ENCODE measurements around the gene SIX1.
A peak's percentile ranks its signal among the peaks of the same experiment; 100 is the strongest.

SIX1 gene

DNA sequence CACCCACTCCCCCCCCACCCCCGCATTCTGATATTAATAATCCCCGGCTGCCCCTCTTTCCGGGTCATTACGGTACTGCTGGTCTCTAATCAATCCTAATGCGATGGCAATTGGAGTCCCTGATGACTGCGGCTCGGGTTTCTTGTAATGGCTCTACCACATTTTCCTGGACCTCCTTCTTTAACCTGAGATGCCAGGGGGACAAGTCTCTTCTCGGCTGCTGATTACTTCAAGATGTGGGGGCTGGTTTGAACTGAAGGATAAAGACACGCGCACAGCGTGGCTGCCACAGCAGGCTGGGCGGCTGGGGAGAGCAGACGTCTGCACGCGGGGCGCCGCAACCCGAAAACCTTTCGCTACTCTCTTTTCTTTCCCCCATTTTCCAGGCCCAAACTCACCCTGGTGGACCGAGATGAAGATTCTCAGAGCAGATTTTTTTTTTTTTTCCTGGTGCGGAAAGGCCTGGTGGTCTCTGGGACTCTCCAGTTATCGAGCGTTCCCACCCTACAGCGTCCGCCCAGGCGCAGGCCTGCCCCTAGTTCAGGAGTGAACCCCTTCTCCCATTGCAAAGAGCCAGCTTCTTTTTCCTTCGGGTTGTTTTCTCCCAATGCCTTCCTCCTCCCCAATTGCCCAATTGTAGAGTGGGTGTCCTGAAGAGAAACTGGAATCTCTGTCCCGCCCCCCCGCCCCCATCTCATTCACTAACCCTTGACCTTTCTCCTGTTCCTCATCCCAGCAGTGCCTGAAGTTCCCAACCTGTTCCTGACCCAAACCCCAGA lies 6.0 kb upstream of the SIX1 start:
- DNase-seq (ENCODE audit: low spot score), result no peak

DNA sequence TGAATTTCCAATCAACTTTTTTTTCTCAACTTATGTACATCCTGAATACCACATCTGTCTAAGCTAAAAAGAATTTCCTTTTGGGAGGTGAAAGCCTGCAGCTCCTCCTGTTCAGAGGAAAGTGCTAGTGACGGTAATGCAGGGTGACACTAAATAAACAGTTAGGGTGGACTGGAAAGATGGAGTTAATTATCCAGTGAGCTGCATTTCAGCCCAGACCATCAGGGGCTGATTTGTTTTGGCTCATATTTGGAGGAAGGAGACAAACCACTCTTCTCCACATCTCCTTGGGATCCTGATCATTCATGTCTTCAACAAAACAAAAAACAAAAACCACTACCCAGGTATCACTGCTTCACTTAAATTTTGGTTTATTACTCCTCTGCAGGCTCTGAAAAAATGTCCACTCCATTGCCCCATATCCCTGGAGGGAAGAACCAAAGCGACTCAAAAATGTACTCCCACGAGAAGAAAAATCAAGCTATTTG lies 5.1 kb upstream of the SIX1 start:
- DNase-seq (ENCODE audit: low spot score), result no peak

DNA sequence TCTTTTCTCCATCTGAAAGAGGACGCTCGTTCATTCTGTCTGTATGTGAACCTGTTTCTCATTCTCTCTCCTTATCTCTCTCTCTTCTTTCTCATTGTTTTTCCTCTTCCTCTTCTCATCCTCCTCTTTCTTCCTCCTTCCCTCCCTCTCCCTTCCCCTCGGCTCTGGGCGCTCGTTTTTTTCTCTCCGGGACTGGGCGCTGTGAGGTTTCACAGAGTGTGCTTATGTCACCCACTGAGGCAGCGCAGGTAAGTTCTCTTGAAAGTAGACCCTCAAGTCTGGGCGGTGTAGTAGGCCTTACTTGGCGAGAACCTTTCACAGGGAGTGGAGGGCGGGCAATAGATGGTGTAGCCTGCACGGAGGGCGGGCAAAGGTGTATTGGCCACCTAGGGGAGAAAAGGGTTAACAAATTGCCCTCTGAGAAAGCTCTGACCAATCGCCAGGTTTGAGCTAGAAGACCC lies 4.5 kb upstream of the SIX1 start:
- DNase-seq (ENCODE audit: low spot score), result no peak

DNA sequence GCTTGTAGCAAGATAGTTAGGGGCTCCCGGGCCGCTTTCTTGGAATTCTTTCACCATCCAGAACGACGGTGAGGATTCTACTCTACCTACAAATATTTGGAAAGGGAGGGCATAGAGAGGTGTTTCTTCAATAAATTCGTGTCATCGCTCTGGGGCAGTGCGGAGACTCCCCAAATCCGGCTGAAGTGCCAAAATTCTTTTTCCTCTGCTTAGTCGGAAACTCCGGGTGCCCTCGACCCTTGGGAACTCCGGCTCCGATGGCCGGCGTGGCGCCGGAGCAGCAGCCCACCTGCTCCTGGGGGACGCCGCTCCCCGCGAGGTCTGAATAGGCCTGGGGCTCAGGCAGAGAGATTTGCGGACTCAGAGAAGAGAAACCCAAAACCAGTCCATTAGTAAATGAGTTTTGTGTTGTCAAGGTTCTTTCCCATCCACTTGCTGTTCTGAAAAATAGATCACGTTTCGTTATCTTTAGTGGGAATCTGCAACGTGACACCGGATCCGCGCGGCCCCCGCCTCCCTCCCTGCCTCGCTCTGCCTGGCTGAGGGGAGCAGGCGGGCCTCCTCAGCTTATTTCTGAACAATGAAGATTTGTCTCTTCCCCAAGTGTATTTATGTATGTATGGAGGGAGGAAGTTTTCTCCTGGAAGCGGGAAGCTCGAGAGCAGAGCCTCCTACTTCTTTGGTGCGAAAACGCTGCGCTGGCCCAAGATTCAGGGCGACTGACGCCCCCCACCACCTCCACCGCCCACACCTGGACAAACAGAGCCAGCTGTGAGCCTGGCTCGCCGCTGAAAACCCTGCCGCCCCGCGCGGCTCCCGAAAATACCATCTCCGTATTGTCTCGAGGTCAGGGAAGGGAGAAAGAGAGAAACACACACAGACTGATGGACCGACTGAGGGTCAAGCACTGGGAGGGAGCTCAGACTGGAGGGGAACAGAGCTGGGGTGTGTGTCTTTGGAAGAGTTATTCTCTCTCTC lies 3.7 kb upstream of the SIX1 start:
- DNase-seq (ENCODE audit: low spot score), result no peak

DNA sequence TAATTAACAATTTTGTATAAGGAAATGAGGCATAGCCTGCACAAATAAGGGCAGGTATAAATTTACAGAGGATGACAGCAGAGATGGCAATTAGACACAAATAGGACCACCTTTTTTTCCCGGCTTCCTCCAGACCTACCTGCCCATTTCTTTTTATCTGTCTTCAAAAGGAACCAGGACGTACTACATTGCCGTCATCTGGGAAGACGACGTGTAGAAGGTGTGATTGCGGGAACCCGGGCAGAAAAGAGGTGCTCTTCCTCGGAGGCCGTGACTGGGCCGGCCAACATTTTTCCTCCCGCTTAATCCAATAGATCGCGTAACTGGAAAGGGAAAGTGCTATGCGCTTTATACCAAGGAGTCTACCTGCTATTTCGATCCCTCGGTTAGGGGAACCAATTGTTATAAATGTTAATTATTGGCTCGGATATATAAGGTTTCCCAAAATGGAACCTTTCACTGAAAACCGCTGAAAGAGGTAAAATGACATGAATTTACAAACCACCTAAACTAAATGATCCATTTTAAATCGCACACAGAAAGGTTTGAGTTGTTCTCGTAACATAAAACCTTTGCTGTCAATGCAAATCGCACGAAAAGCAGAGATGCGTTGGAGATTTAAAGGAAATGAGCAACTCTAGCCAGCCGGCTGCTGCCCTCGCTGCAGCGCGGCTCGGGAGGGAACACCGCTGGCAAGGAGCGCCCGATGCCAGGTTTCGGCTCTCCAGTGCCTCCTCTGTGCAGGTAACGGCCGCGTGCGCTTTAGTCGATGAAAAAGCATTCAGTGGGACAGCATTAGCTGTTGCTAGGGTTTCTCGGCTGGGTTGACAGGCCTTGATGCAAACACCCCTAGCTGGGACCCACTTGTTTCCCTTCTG lies 2.8 kb upstream of the SIX1 start:
- no peak for DNase-seq (ENCODE audit: low spot score)

DNA sequence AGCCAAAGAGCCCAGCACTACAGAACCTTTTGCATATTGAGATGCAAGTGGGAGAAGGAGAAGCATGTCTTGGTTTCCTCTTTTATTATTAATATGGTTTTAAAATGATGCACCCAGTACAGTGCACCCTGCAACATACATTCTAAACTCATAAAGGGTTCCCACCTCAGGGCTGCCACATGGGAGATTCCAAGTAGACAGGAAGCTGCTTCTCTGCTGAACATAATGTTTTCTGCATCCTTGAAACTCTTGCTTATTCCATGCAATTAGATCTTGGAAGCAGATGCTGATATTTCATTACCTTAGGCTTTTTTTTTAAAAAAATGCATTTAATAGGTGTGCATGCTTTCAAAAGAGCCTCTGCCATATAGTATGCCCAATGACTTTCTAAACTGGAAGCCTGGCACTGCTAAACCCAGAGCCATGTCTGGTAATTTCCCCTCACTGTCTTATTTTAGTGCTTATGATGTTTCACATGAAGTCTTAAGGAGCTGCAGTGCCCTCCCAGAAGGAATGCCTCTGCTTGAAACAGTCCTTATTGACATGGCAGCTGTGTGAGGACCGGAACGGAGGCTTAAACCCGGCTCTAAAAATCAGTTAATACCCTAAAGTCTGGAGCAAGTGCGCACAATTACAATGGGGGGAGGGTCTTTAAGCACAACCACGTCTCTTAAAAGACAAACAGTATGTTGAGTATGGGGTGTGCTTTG lies 2.0 kb upstream of the SIX1 start:
- no peak for DNase-seq (ENCODE audit: low spot score)

DNA sequence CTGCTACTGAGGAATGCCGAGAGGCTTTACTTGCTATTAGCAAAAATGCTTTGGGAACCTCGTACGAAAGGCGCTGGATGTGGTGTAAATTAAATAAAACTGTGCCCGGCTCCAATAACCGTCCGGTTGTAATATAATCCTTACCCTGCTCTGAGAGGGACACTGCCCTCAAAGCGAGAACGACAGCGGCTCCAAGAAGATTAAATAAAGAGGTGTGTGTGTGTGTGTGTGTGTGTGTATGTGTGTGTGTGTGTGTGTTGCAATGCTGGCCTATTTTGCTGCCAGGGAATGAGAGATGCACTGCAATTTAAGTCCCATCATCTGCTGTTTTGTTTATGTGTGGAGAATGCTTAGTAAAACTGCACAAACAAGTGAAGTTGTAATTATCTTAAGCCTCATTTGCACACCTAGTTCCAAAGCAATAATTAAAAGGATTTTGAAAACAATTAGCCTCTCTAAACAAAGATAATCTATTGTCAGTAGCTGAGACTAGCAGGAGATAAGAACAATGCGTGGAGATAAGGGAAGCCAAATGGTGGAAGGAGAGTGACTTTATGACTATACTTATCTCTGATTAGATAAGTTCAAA lies 1.2 kb upstream of the SIX1 start:
- no peak for DNase-seq (ENCODE audit: low spot score)

DNA sequence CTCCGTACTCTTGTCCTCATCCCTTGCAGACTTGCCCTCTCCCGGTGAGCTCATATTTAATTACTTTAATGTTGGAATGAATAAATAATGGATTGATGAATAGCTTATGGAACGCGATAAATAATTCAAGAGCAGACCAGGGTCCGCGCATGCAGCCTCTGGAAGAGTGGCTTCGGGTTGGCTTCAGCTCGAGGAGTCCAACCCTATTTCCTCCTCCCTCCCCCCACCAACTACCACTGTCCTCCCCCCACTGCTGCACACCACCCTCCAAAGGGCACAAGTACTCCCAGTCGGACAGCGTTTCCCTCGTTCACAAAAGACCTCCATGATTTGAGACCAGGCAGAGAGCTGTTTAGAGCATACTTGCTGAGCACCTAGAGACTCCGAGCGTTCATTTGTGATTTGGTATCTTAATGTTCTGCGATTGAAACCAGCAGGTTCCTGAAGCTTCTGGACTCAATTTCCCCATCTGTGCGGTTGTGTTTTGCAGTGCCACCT lies 647 bp upstream of the SIX1 start:
- no peak for DNase-seq (ENCODE audit: low spot score)

DNA sequence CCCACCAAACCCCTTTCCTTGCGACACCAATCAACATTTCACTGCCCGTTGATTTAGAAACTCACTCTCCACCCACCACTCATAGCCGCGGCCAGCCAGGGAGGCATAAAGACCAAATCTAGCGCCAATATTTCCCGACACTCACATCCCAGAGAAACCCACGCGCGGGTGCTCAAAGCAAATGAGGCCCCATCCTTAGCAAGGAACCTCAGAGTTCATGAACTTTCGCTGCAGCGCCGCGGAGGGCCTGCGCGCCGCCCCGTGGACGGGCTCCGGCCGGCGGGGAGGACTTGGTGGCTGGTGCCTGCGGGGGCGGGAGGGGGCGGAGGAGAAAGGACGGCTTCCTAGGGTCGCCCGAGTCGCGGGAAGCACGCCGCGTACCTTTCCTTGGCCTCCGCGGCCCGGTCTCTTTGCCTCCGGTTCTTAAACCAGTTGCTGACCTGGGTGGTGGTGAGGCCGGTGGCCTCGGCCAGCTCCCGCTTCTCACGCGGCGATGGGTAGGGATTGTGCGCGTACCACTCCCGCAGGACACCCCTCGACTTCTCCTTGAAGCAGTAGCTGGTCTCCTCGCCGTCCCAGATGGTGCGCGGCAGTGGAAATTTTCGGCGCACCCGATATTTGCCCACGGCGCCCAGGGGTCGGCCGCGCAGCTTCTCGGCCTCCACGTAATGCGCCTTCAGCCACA lies 886 bp downstream of the SIX1 start:
- DNase-seq (ENCODE audit: low spot score), result peak; percentile 60

DNA sequence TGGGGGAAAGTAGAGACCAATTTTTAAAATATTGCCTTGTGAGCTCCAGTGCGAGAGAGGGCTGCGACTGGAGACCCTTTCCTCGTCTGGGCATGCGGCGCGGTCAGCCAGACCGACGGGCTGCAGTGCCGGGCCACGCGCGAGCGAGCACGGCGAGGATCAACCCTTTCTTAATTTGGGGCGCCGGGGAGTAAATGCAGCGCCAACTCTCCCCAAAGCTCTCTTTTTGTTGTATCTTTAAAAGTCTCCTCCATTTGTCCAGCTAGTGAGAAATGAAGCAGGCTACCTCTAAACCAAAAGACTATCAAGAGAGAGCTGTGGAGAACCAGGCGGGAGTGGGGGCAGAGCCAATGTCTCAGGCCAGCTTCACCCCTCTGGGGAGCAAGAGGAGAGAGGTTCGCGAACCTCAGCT lies 1.4 kb downstream of the SIX1 start:
- DNase-seq (ENCODE audit: low spot score), result no peak

DNA sequence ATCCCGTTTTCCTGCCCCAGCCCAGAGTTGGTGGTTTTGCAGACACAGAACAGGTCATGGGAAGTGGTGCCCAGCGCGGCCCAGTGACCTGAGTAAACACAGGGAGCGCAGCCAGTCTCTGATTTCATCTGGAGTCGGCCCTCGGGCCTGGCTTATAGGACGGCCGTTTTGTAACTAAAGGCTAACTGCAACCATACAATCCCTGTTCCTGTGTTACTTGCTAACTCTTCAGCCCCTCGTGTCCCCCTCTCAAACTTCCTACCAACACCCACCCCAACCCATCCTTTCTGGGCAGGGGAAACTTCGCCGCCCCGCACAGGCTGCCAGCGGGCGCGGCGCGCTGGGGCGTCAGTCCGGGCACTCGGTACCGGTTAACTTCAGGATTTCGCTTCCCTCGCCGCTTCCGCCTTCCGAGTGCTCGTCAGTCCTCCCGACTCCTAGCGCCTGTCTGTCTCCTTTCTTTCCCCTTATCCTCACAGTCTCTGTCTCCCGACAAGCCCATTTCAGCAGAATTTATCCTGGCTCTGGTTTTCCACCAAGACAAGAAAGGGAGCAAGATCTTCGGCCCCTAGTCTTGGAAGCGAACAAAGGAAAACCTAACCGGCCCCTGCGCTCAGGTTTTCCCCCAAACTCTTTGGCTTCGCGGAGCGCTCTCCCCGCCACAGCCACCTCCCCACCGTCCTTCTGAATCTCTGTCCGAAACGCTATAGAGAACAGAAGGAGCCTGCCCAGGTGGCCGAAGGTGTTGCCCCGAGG lies 2.0 kb downstream of the SIX1 start:
- peak; percentile 67 for DNase-seq (ENCODE audit: low spot score)

DNA sequence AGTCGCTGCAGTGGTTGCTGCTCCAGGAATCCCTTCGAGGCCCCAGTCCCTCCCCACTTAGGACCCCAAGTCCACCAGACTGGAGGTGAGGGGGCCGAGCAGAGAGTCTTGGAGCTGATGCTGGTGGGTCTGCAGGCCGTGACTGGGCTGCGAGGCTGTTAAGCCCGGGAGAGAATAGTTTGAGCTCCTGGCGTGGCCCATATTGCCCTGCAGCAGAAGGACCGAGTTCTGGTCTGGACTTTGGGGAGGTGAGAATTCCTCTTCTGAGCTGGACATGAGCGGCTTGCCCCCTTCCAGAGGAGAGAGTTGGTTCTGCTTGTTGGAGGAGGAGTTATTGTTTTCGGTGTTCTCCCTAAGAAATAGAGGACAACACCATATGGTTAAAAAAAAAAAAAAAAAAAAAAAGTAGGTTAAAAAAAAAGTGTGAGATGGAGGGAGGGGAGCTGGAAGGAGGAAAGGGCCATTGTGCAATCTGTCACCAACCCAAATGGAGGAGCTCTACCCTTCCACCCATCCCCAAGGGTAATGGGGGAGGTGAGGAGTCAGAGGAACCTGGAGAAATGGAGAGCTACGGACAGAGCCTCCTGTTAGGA lies 3.0 kb downstream of the SIX1 start:
- DNase-seq (ENCODE audit: low spot score), result no peak

DNA sequence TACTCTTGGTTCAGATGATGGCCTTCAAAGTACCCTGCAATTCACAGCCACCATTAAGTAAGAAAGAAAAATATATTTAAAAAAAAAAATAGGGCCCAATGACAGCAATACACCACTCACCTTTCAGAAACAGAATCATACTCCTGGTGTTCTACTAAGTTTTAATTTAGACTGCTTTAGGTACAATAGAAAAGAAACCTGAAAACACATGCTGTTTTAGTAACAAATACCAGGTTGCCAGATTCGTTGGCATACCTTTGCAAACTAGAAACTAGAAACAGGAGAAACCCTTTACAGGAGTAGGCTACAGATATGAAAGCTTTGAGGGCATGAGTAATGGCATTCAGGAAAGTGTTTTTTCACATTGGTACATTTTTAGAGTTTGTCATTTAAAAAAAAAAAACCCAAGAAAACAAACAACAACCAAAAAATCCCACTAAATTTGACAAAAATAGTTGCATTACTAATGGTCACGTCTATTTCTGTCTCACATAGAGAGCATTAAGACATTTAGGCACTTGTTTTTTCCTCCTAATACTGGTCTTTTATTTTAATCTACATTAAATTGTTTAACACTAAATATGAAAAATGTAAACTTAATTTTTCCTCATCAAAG lies 4.0 kb downstream of the SIX1 start:
- no peak for DNase-seq (ENCODE audit: low spot score)

DNA sequence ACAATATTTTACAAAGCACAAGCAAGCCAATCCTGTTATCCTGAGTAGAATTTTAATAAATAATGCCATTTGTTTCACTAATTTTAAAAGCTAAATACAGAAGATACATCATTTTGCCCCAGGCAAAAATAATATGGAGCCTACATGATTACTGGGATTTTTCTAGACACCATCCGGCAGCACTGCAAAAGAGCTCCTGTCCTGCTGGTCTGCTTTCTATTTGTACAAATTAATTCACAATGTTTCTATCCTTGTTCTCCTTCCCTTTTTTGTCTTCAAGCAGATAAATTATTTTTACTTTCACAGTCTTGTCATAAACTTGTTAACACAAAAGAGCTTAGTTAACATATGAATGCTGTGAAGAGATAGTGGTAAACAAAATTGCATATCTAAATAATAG lies 4.6 kb downstream of the SIX1 start:
- no peak for DNase-seq (ENCODE audit: low spot score)

DNA sequence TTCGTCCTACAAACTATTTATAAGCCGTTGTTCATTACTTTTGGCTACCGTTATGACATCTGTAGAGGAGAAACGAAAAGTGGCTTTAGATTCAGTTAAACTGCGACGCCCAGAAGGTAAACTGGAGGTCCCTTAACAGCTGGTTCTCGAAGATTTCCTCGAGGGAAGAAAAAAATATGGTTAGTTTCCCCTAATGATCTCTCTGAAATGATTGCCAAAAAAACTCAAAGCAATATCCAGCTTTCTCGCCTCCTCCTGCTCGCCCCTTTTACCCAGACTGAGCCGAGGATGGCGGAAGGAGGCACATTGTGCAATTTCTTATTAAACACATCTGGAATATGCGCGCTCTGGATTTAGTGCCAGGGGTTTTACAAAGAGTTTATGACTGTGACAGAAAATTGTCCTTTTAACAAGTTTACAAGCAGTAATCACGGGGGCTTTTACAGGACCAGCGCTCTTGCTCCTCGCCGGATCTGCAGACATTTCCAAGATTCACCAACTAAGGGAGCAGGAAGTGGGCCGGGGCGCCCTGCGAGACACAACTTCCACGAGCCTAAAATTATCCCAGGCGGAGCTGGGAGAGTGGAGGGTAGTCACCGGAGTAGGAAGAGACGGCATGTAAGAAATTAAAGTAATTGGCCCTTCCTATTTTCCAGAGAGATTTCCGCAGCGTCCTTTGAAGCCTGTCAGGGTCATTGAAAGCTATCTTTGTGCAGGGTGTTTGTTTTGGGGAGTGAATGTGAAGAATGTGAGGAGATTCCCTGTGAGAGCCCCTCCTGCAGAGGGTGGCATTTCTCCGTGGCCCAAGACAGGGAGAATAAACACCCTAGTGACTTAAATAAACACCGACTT lies 5.6 kb downstream of the SIX1 start:
- no peak for DNase-seq (ENCODE audit: low spot score)

DNA sequence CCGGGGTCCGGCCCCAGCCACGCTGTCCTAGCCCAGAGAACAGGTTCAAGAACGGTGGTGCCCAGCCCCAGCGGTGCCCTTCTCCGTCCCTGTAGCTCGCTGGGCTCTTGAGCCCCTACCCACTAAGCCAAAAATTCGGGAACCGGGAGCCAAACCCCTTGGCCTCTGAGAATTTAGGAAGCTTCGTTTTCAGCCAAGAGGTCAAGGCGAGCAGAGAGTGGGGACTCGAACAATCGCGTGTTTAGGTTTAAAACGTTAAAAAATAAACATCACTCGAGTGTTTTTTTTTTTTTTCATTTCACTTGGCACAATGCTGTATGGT lies 6.2 kb downstream of the SIX1 start:
- DNase-seq (ENCODE audit: low spot score), result no peak

DNA sequence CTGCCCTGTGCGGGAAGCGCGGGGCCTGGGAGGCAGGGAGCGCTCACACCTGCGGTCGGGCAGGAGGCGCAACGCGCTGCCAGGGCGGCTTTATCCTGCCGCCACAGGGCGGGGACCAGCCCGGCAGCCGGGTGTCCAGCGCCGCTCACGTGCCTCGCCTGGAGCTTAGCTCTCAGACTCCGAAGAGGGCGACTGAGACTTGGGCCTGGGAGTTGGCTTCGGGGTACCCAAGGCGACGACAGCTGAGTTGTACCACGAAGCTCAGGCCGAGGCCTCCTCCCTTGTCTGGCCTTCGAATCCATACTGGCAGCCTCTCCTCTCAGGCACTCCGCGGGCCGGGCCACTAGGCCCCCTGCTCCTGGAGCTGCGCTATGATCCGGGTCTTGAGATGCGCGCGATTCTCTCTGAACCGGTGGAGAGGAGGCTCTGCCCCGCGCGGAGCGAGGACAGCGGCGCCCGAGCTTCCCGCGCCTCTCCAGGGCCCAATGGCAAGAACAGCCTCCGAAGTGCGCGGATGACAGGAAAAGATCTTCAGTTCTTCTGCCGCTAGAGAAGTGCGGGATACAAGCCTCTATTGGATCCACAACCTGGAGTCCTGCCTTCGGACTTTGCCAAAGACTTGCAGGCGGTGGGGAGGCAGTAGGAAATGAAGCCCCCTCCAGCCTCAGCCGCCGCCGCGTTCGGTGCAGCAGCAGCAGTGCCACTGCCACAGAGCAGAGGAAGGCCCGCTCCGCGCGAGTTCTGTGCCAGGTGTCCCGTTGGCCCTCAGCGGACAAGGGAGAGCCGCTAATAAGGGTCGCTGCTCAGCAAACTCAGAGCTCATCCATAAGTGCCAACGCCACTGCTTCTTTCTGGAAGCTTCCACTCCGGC lies 6.8 kb downstream of the SIX1 start:
- DNase-seq (ENCODE audit: low spot score), result no peak
